GM19372 (cell line): Measurements from ENCODE around the gene GATA3.

Experiments
- ATAC-seq: cut with Tn5 transposase; IDR thresholded peaks from one replicate; pipeline ENCODE4 v1.9.1; 2021; ENCODE audit warnings: mild to moderate bottlenecking, low read depth, moderate library complexity; ENCODE audit not compliant: unreplicated experiment

The GATA3 gene

GRCh38 chr10:8037199-8037801 lies 17.2 kb upstream of the GATA3 start:
- ATAC-seq, result no peak

- ATAC-seq, result no peak
Observed at GRCh38 chr10:8037941-8038894, 16.3 kb upstream of the GATA3 start.

- no peak for ATAC-seq
Observed at GRCh38 chr10:8039321-8039881, 15.1 kb upstream of the GATA3 start.

GRCh38 chr10:8040651-8041050 lies 13.8 kb upstream of the GATA3 start:
- no peak for ATAC-seq

GRCh38 chr10:8041284-8041991 lies 13.1 kb upstream of the GATA3 start:
- ATAC-seq, result no peak

GRCh38 chr10:8041992-8042720 lies 12.3 kb upstream of the GATA3 start:
- ATAC-seq, result no peak

- ATAC-seq, result no peak
Observed at GRCh38 chr10:8042721-8043568, 11.5 kb upstream of the GATA3 start.

- no peak for ATAC-seq
Observed at GRCh38 chr10:8043569-8044306, 10.8 kb upstream of the GATA3 start.

GRCh38 chr10:8044331-8044907 lies 10.1 kb upstream of the GATA3 start:
- ATAC-seq, result no peak

- ATAC-seq, result no peak
Observed at GRCh38 chr10:8044908-8045725, 9.4 kb upstream of the GATA3 start.

GRCh38 chr10:8045726-8046494 lies 8.6 kb upstream of the GATA3 start:
- no peak for ATAC-seq

GRCh38 chr10:8047452-8048280 lies 6.8 kb upstream of the GATA3 start:
- ATAC-seq, result no peak

- no peak for ATAC-seq
Observed at GRCh38 chr10:8048281-8049008, 6.0 kb upstream of the GATA3 start.

GRCh38 chr10:8049045-8049864 lies 5.2 kb upstream of the GATA3 start:
- ATAC-seq, result no peak
